HepG2 (cell line): Measurements from ENCODE around the gene NRL. TPM values are rescaled to one million over a fixed set of nuclear protein-coding genes. Genes with fewer than 3 reads are reported as not detected.
A peak's percentile ranks its signal among the peaks of the same experiment; 100 is the strongest.

Source experiments
- ATAC-seq: fragments of 200-7000 bp; cut with Tn5 transposase; 3 replicates; pipeline ENCODE4 v1.9.1; 2020; ENCODE audit warnings: mild to moderate bottlenecking, moderate library complexity
- BruUV-seq: library from RNA; stranded (reverse); fragments of 400-500 nt; replicated peaks from 2 replicates; lab custom pipeline; 2021; lab: Mats Ljungman, UMichigan
- CTCF ChIA-PET: fragments of 300-600 bp; formaldehyde crosslinking; extraction: SDS; loops from one replicate; lab custom pipeline; 2021; ENCODE audit warnings: low total read pairs, inconsistent platforms, low intra/inter-chr PET ratio; lab: Yijun Ruan, JAX
- POLR2A ChIA-PET: fragments of 350-600 bp; sonication (Branson Sonifier 250); formaldehyde crosslinking; loops from one replicate; lab custom pipeline; 2020; ENCODE audit warnings: antibody characterized with exemption, inconsistent platforms; lab: Yijun Ruan, JAX
- DNase-seq: peaks from one replicate; pipeline ENCODE4 v3.0.0-alpha.2; 2015; ENCODE audit warnings: low spot score
- FAIRE-seq: peaks from 3 replicates; lab custom pipeline; 2011; peaks lifted over from hg19 to GRCh38; lab: Jason Lieb, UNC
- H2AFZ ChIP-seq: one replicate; pipeline ENCODE4 v1.6.1; 2011; ENCODE audit warnings: low read length, inconsistent platforms
- H3K27ac ChIP-seq: fragments of 300-600 bp; 3 replicates; pipeline ENCODE4 v1.8.0; 2011; ENCODE audit warnings: mixed run types, mild to moderate bottlenecking, mixed read lengths, low read length, inconsistent platforms; ENCODE audit not compliant: insufficient read depth; ENCODE audit errors: extremely low read length
- H3K27me3 ChIP-seq, 2 experiments: fragments of 200-600 bp in 1 of 2; 2 replicates in 1 of 2; 3 replicates in 1 of 2; pipeline versions ENCODE4 v1.6.0 to v1.8.0; 2011; ENCODE audit warnings: low read length in 2 of 2, mild to moderate bottlenecking in 2 of 2, moderate library complexity in 2 of 2, inconsistent platforms in 1 of 2; ENCODE audit not compliant: insufficient read depth in 2 of 2, control insufficient read depth in 1 of 2
- H3K36me3 ChIP-seq, 2 experiments: fragments of 200-600 bp in 1 of 2; replicated peaks in 1 of 2; 2 replicates in 1 of 2; 3 replicates in 1 of 2; pipeline versions ENCODE4 v1.5.1 to v1.8.0; 2011; ENCODE audit warnings: low read length in 2 of 2, inconsistent platforms in 1 of 2; ENCODE audit not compliant: insufficient read depth in 2 of 2, control insufficient read depth in 1 of 2
- H3K4me1 ChIP-seq: 2 replicates; pipeline ENCODE4 v1.5.1; 2012; ENCODE audit warnings: low read length, inconsistent platforms; ENCODE audit not compliant: insufficient read depth
- H3K4me2 ChIP-seq: 2 replicates; pipeline ENCODE4 v1.6.0; 2011; ENCODE audit warnings: low read depth, low read length, inconsistent platforms
- H3K4me3 ChIP-seq, 3 experiments: fragments of 200-600 bp in 1 of 3; sonication (generic), shearing (Covaris generic) in 1 of 3; replicated peaks in 1 of 3; 2 replicates each; pipeline ENCODE4 v1.5.1; 2011 to 2016; ENCODE audit warnings: low read length in 3 of 3, inconsistent platforms in 2 of 3, low read depth in 2 of 3, mild to moderate bottlenecking in 2 of 3, control low read depth in 1 of 3, mixed read lengths in 1 of 3; ENCODE audit not compliant: insufficient read depth in 1 of 3
- H3K79me2 ChIP-seq: one replicate; pipeline ENCODE4 v1.6.1; 2011; ENCODE audit warnings: low read length, inconsistent platforms; ENCODE audit not compliant: insufficient read depth
- H3K9ac ChIP-seq: 2 replicates; pipeline ENCODE4 v1.6.0; 2011; ENCODE audit warnings: mild to moderate bottlenecking, low read depth, low read length, inconsistent platforms; ENCODE audit not compliant: insufficient read depth
- H3K9me3 ChIP-seq: 2 replicates; pipeline ENCODE4 v1.5.1; 2012; ENCODE audit warnings: mild to moderate bottlenecking, low read length
- H4K20me1 ChIP-seq: 2 replicates; pipeline ENCODE4 v1.6.0; 2011; ENCODE audit warnings: inconsistent platforms, mild to moderate bottlenecking, low read length, moderate library complexity; ENCODE audit not compliant: insufficient read depth
- AKAP8 ChIP-seq: sonication (generic); formaldehyde crosslinking; IDR thresholded peaks from 2 replicates; pipeline ENCODE4 v1.5.1; 2020; ENCODE audit warnings: mild to moderate bottlenecking, missing genetic modification reagents
- CENPT ChIP-seq: sonication (generic); formaldehyde crosslinking; IDR thresholded peaks from 2 replicates; pipeline ENCODE4 v1.8.0; 2022; ENCODE audit warnings: low read depth, mild to moderate bottlenecking, moderate library complexity, missing genetic modification reagents
- JARID2 ChIP-seq: sonication (generic); formaldehyde crosslinking; IDR thresholded peaks from 2 replicates; pipeline ENCODE4 v1.8.1; 2023; ENCODE audit warnings: missing genetic modification reagents, inconsistent platforms; ENCODE audit not compliant: insufficient replicate concordance
- MTF1 ChIP-seq: sonication (generic); formaldehyde crosslinking; IDR thresholded peaks from 2 replicates; pipeline ENCODE4 v1.5.0; 2020; ENCODE audit warnings: missing genetic modification reagents
- NFYB ChIP-seq: sonication (generic); formaldehyde crosslinking; IDR thresholded peaks from 2 replicates; pipeline ENCODE4 v1.4.0; 2020; ENCODE audit warnings: missing genetic modification reagents
- NR2C2 ChIP-seq: sonication (generic); formaldehyde crosslinking; IDR thresholded peaks from 2 replicates; pipeline ENCODE4 v1.4.0; 2020; ENCODE audit warnings: missing genetic modification reagents, mild to moderate bottlenecking, moderate library complexity, borderline replicate concordance
- POGZ ChIP-seq: sonication (generic); formaldehyde crosslinking; IDR thresholded peaks from 2 replicates; pipeline ENCODE4 v1.4.0; 2020; ENCODE audit warnings: mild to moderate bottlenecking, missing genetic modification reagents
- POLR2A ChIP-seq, 2 experiments: IDR thresholded peaks; 2 replicates each; pipeline ENCODE4 v1.6.1; 2011; ENCODE audit warnings: low read depth in 2 of 2, low read length in 2 of 2, mild to moderate bottlenecking in 1 of 2, moderate library complexity in 1 of 2; ENCODE audit not compliant: insufficient read depth in 1 of 2
- RBM22 ChIP-seq: fragments of 200-400 bp; formaldehyde crosslinking; optimal IDR thresholded peaks from 2 replicates; pipeline ENCODE3; 2017; ENCODE audit warnings: mild to moderate bottlenecking, low read length, moderate library complexity
- SIX1 ChIP-seq: sonication (generic); formaldehyde crosslinking; IDR thresholded peaks from 2 replicates; pipeline ENCODE4 v1.4.0; 2020; ENCODE audit warnings: missing genetic modification reagents, borderline replicate concordance
- SMAD9 ChIP-seq: sonication (generic); formaldehyde crosslinking; IDR thresholded peaks from 2 replicates; pipeline ENCODE4 v1.5.1; 2020; ENCODE audit warnings: mild to moderate bottlenecking, missing genetic modification reagents
- SOX6 ChIP-seq, 2 experiments: fragments of 450-650 bp in 1 of 2; sonication (generic) in 1 of 2; formaldehyde crosslinking in 1 of 2; IDR thresholded peaks; 2 replicates each; pipeline versions ENCODE4 v1.4.0 to v1.6.1; 2017 to 2020; ENCODE audit warnings: antibody characterized with exemption in 1 of 2, mild to moderate bottlenecking in 1 of 2, missing genetic modification reagents in 1 of 2
- TRIM24 ChIP-seq: sonication (generic); formaldehyde crosslinking; IDR thresholded peaks from 2 replicates; pipeline ENCODE4 v1.8.0; 2022; ENCODE audit warnings: mild to moderate bottlenecking, missing genetic modification reagents
- ZBTB25 ChIP-seq: IDR thresholded peaks from 2 replicates; pipeline ENCODE4 v1.6.1; 2018; ENCODE audit warnings: missing genetic modification reagents
- ZBTB38 ChIP-seq: sonication (generic); formaldehyde crosslinking; IDR thresholded peaks from 2 replicates; pipeline ENCODE4 v1.5.1; 2020; ENCODE audit warnings: mild to moderate bottlenecking, missing genetic modification reagents
- ZBTB7B ChIP-seq: sonication (generic); formaldehyde crosslinking; IDR thresholded peaks from 2 replicates; pipeline ENCODE4 v1.4.0; 2020; ENCODE audit warnings: missing genetic modification reagents
- ZMAT3 ChIP-seq: sonication (generic); formaldehyde crosslinking; conservative IDR thresholded peaks from 2 replicates; pipeline ENCODE4 v1.7.0; 2021; ENCODE audit warnings: missing genetic modification reagents
- ZNF263 ChIP-seq: sonication (generic); formaldehyde crosslinking; IDR thresholded peaks from 2 replicates; pipeline ENCODE4 v1.4.0; 2020; ENCODE audit warnings: missing genetic modification reagents
- ZNF33B ChIP-seq: sonication (generic); formaldehyde crosslinking; IDR thresholded peaks from 2 replicates; pipeline ENCODE4 v1.5.1; 2020; ENCODE audit warnings: mild to moderate bottlenecking, missing genetic modification reagents
- ZNF44 ChIP-seq: sonication (generic); formaldehyde crosslinking; IDR thresholded peaks from 2 replicates; pipeline ENCODE4 v1.5.1; 2020; ENCODE audit warnings: mild to moderate bottlenecking, missing genetic modification reagents
- ZNF713 ChIP-seq: sonication (generic); formaldehyde crosslinking; IDR thresholded peaks from 2 replicates; pipeline ENCODE4 v1.4.0; 2020; ENCODE audit warnings: mild to moderate bottlenecking, missing genetic modification reagents
- WGBS: methylation state at CpG from one replicate; pipeline ENCODE4 v1.1.6; 2017; ENCODE audit warnings: low lambda C conversion rate; 5-methylcytosine and 5-hydroxymethylcytosine counted together
- in situ Hi-C: cut with HindIII; loops from 2 replicates; pipeline ENCODE4 v1.10.0; 2017; ENCODE audit warnings: low pct_unique_long_range_greater_than_20kb; ENCODE audit not compliant: extremely low pct_ligation_motif_present
- intact Hi-C: fragments of 100-400 bp; cut with micrococcal nuclease; formaldehyde crosslinking; loops from one replicate; pipeline ENCODE4 v1.10.0; 2022; ENCODE audit not compliant: unreplicated experiment
- polyA plus RNA-seq, 8 experiments: library from polyadenylated mRNA; depleted of rRNA in 3 of 8; stranded (reverse) in 7 of 8; unstranded in 1 of 8; fragments of >200 nt; fragmentation: Illumina TruSeq in 4 of 8; extraction: Trizol in 4 of 8; gene quantifications; 2 replicates each; pipeline versions ENCODE4 v1.2.1 to v1.2.3, GENCODE V29; 2011 to 2016; ENCODE audit warnings: low read depth in 4 of 8, missing spikeins in 1 of 8, mixed read lengths in 1 of 8; ENCODE audit not compliant: insufficient read depth in 1 of 8
- total RNA-seq, 5 experiments: library from RNA; depleted of rRNA; stranded (reverse); fragments of >200 nt; fragmentation: Illumina TruSeq; extraction: Trizol; gene quantifications; 2 replicates each; pipeline ENCODE4 v1.2.3, GENCODE V29; 2016; ENCODE audit warnings: low read depth in 1 of 5

The NRL gene
- total and polyA plus RNA-seq, 2 of the 13 experiments (the other 11 are each of a cell fraction or from before 2014, with no cell fraction given), result 2.5 to 4.7 TPM

- peak; percentile 77 for TF ChIP-seq AKAP8 (CRISPR knock-in tag)
- TF ChIP-seq ZMAT3, result no peak
- TF ChIP-seq TRIM24 (CRISPR knock-in tag), result no peak
- TF ChIP-seq ZNF263, result 0 out of 2 replicates have a peak, but pooled peaks have one; percentile 30
- TF ChIP-seq NFYB, result 0 out of 2 replicates have a peak, but pooled peaks have one; percentile 16
- no peak for TF ChIP-seq SMAD9 (CRISPR knock-in tag)
- TF ChIP-seq SIX1, result no peak
- no peak for TF ChIP-seq ZNF33B (CRISPR knock-in tag)
- TF ChIP-seq POLR2A (IDR thresholded peaks at IDR 0.05; ENCODE audit: insufficient read depth in 1 of 2, low read depth in 2 of 2, low read length in 2 of 2), result 0 out of 4 replicates have a peak, but pooled peaks of 1 of the 2 experiments have one; percentile 39
- peak; percentile 85 for TF ChIP-seq RBM22
- TF ChIP-seq MTF1, result no peak
- TF ChIP-seq ZBTB38 (CRISPR knock-in tag), result peak; percentile 1; the same call in 1 of the 2 replicates
Measured at GRCh38 chr14:24137529-24138395, 23.0 kb upstream of the NRL start (continued).

GRCh38 chr14:24136684-24137528, 22.2 kb upstream of the NRL start:
- peak overlapping the region; percentile 97 for H3K4me2 ChIP-seq
- no peaks in the 10 kb centered on the region; a peak in 1 of 5 replicates for H3K27me3 ChIP-seq
- POLR2A ChIA-PET, result interaction anchor here (1.0 to 22.7 kb wide), 19 partner anchors 10 to 527 kb away, joined by 3 to 977 read pairs (median 9); partner anchors contain the start of genes CARMIL3, CHMP4A, CIDEB and DCAF11
- H4K20me1 ChIP-seq, result peaks cover 11% of the 10 kb centered on the region
- H3K79me2 ChIP-seq, result peaks cover 44% of the 10 kb centered on the region
- WGBS, result 40% methylated on average over 13 of the region's 13 CpGs
- DNase-seq (no peak), FAIRE-seq (no peak), ATAC-seq (no peak)
- H3K36me3 ChIP-seq, result peaks cover 17 to 25% of the 10 kb centered on the region in 2 experiments
- peaks cover 57% of the 10 kb centered on the region for H3K4me1 ChIP-seq
- peak overlapping the region; percentile 75 for H3K27ac ChIP-seq
- H2AFZ ChIP-seq, result no peak overlapping the region
- H3K9me3 ChIP-seq, result no peaks in the 10 kb centered on the region
- intact Hi-C loops (loop anchor here (1.0 kb wide), 2 partner anchors 23 to 24 kb away; partner anchors contain the start of genes DCAF11, IRF9 and NRL), in situ Hi-C loops (loop anchor here (25.0 kb wide), 1 partner anchor 825 kb away; the partner anchor contains the start of genes BCL2L2, PABPN1 and PPP1R3E)
- H3K4me3 ChIP-seq, result peak overlapping the region; percentile 91 to 98 (median 93)
- no TSS peak for BruUV-seq
- CTCF ChIA-PET, result interaction anchor here (2.1 kb wide), 1 partner anchor 24 kb away, joined by 6 read pairs; the partner anchor contains the start of gene IRF9
- peak overlapping the region; percentile 94 for H3K9ac ChIP-seq
- TF ChIP-seq JARID2 (CRISPR knock-in tag) (no peak), SOX6 (IDR thresholded peaks at IDR 0.05) (no peak), SOX6 (CRISPR knock-in tag; IDR thresholded peaks at IDR 0.05) (0 out of 2 replicates have a peak, but pooled peaks have one; percentile 13), POGZ (no peak), ZBTB25 (CRISPR knock-in tag) (0 out of 2 replicates have a peak, but pooled peaks have one; percentile 20), CENPT (CRISPR knock-in tag) (peak; percentile 24; the same call in 1 of the 2 replicates), ZNF713 (CRISPR knock-in tag) (no peak), ZNF44 (CRISPR knock-in tag) (peak; percentile 82; the same call in 1 of the 2 replicates), NR2C2 (CRISPR knock-in tag) (peak; percentile 37; the same call in 1 of the 2 replicates), ZBTB7B (no peak), AKAP8 (CRISPR knock-in tag) (0 out of 2 replicates have a peak, but pooled peaks have one; percentile 64)
